Measurements from ENCODE around the gene BCAR1.
"Not testable (repeated sequence)": the region's sequence is repeated elsewhere in the genome, so short reads cannot be mapped to it uniquely, and the experiment has no call there.

The BCAR1 gene

DNA sequence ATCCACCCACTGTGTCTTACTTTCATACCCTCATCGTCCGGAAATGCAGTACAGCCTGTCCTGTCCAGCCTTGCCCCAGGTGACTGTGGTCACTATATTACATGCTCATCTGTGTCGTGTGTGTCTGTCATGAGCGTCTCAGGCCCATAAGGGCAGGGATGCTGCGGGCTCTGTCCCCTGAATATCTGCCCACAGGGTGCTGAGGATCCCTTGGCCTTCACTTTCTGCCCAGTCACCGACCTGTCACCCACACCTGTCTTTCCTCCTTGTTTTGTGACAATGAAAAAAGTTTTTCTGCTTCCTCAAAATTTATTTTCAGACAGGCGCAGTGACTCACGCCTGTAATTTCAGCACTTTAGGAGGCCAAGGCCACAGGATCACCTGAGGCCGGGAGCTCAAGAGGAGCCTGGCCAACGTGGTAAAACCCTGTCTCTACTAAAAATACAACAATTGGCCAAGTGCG lies 34.0 kb downstream of the BCAR1 start:
- Histone ChIP-seq H3K79me2 (ENCODE audit: insufficient read depth, low read length) (no peaks in the 10 kb centered on the region), H3K9me2 (replicated peaks; ENCODE audit: low read depth, low read length) (no peaks in the 10 kb centered on the region), H3K36me3 (ENCODE audit: insufficient read depth, low read length) (no peaks in the 10 kb centered on the region), H4K20me1 (ENCODE audit: insufficient read depth, low read length, poor library complexity, severe bottlenecking) (no peaks in the 10 kb centered on the region), H3K27me3 (ENCODE audit: insufficient read depth, low read length, poor library complexity, severe bottlenecking) (no peaks in the 10 kb centered on the region), H3K9me3 (ENCODE audit: insufficient read depth, low read depth, low read length) (no peaks in the 10 kb centered on the region), H2AFZ (ENCODE audit: low read length) (no peak overlapping the region), H3K9ac (ENCODE audit: low read depth, low read length, poor library complexity, severe bottlenecking) (no peak overlapping the region), H3K4me3 (ENCODE audit: low read length, poor library complexity, severe bottlenecking) (no peak overlapping the region), H3K4me2 (ENCODE audit: low read depth, low read length, poor library complexity, severe bottlenecking) (no peak overlapping the region), H3K4me1 (ENCODE audit: insufficient read depth, low read length, poor library complexity, severe bottlenecking) (no peaks in the 10 kb centered on the region), H3F3A (ENCODE audit: low read depth) (no peaks in the 10 kb centered on the region)
- TF ChIP-seq EZH2phosphoT487 (IDR thresholded peaks at IDR 0.05; ENCODE audit: borderline replicate concordance), result no peak
- TF ChIP-seq, protein P1, sequence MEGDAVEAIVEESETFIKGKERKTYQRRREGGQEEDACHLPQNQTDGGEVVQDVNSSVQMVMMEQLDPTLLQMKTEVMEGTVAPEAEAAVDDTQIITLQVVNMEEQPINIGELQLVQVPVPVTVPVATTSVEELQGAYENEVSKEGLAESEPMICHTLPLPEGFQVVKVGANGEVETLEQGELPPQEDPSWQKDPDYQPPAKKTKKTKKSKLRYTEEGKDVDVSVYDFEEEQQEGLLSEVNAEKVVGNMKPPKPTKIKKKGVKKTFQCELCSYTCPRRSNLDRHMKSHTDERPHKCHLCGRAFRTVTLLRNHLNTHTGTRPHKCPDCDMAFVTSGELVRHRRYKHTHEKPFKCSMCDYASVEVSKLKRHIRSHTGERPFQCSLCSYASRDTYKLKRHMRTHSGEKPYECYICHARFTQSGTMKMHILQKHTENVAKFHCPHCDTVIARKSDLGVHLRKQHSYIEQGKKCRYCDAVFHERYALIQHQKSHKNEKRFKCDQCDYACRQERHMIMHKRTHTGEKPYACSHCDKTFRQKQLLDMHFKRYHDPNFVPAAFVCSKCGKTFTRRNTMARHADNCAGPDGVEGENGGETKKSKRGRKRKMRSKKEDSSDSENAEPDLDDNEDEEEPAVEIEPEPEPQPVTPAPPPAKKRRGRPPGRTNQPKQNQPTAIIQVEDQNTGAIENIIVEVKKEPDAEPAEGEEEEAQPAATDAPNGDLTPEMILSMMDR (conservative IDR thresholded peaks at IDR 0.05; ENCODE audit: low read length), result no peak

- TF ChIP-seq, protein P1 (conservative IDR thresholded peaks at IDR 0.05; ENCODE audit: low read length), result no peak
- no peak for TF ChIP-seq EZH2phosphoT487 (IDR thresholded peaks at IDR 0.05; ENCODE audit: borderline replicate concordance)
- no peaks in the 10 kb centered on the region for H3K27me3 ChIP-seq (ENCODE audit: insufficient read depth, low read length, poor library complexity, severe bottlenecking)
- no peaks in the 10 kb centered on the region for H3K79me2 ChIP-seq (ENCODE audit: insufficient read depth, low read length)
- H3K9ac ChIP-seq (ENCODE audit: low read depth, low read length, poor library complexity, severe bottlenecking), result no peak overlapping the region
- no peaks in the 10 kb centered on the region for H4K20me1 ChIP-seq (ENCODE audit: insufficient read depth, low read length, poor library complexity, severe bottlenecking)
- no peaks in the 10 kb centered on the region for H3F3A ChIP-seq (ENCODE audit: low read depth)
- no peak overlapping the region for H2AFZ ChIP-seq (ENCODE audit: low read length)
- H3K9me3 ChIP-seq (ENCODE audit: insufficient read depth, low read depth, low read length), result no peaks in the 10 kb centered on the region
- H3K9me2 ChIP-seq (replicated peaks; ENCODE audit: low read depth, low read length), result no peaks in the 10 kb centered on the region
- no peaks in the 10 kb centered on the region for H3K36me3 ChIP-seq (ENCODE audit: insufficient read depth, low read length)
- H3K4me3 ChIP-seq (ENCODE audit: low read length, poor library complexity, severe bottlenecking), result no peak overlapping the region
- H3K4me2 ChIP-seq (ENCODE audit: low read depth, low read length, poor library complexity, severe bottlenecking), result no peak overlapping the region
- H3K4me1 ChIP-seq (ENCODE audit: insufficient read depth, low read length, poor library complexity, severe bottlenecking), result no peaks in the 10 kb centered on the region
Observed at GRCh38 chr16:75216576-75216975, 34.8 kb downstream of the BCAR1 start.

DNA sequence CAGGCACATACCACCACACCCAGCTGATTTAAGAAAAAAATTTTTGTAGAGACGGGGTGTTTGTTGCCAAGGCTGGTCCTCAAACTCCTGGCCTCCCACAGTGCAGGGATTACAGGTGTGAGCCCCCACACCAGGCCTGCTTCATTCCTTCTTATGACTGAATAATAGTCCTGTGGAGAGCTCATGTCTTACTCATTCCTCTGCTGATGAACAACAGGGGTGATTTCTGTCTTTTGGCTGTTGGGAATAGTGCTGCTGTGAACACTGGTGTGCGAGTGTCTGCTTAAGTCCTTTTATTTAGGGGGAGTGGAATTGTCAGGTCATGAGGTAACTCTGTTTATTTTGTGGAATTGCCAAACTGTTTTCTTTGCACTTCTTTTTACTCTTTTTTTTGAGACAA lies 35.3 kb downstream of the BCAR1 start:
- H3K9ac ChIP-seq (ENCODE audit: low read depth, low read length, poor library complexity, severe bottlenecking), result no peak overlapping the region
- H3K27me3 ChIP-seq (ENCODE audit: insufficient read depth, low read length, poor library complexity, severe bottlenecking), result no peaks in the 10 kb centered on the region
- H3F3A ChIP-seq (ENCODE audit: low read depth), result no peaks in the 10 kb centered on the region
- H4K20me1 ChIP-seq (ENCODE audit: insufficient read depth, low read length, poor library complexity, severe bottlenecking), result no peaks in the 10 kb centered on the region
- H3K9me2 ChIP-seq (replicated peaks; ENCODE audit: low read depth, low read length), result no peaks in the 10 kb centered on the region
- H2AFZ ChIP-seq (ENCODE audit: low read length), result no peak overlapping the region
- H3K36me3 ChIP-seq (ENCODE audit: insufficient read depth, low read length), result no peaks in the 10 kb centered on the region
- H3K79me2 ChIP-seq (ENCODE audit: insufficient read depth, low read length), result no peaks in the 10 kb centered on the region
- H3K9me3 ChIP-seq (ENCODE audit: insufficient read depth, low read depth, low read length), result no peaks in the 10 kb centered on the region
- TF ChIP-seq, protein P1 (conservative IDR thresholded peaks at IDR 0.05; ENCODE audit: low read length), result no peak
- TF ChIP-seq EZH2phosphoT487 (IDR thresholded peaks at IDR 0.05; ENCODE audit: borderline replicate concordance), result no peak
- H3K4me2 ChIP-seq (ENCODE audit: low read depth, low read length, poor library complexity, severe bottlenecking), result no peak overlapping the region
- no peaks in the 10 kb centered on the region for H3K4me1 ChIP-seq (ENCODE audit: insufficient read depth, low read length, poor library complexity, severe bottlenecking)
- H3K4me3 ChIP-seq (ENCODE audit: low read length, poor library complexity, severe bottlenecking), result no peak overlapping the region

- H3K79me2 ChIP-seq (ENCODE audit: insufficient read depth, low read length); H3F3A ChIP-seq (ENCODE audit: low read depth); H3K9me2 ChIP-seq (replicated peaks; ENCODE audit: low read depth, low read length); H3K36me3 ChIP-seq (ENCODE audit: insufficient read depth, low read length); H2AFZ ChIP-seq (ENCODE audit: low read length); H3K9me3 ChIP-seq (ENCODE audit: insufficient read depth, low read depth, low read length); H4K20me1 ChIP-seq (ENCODE audit: insufficient read depth, low read length, poor library complexity, severe bottlenecking); H3K9ac ChIP-seq (ENCODE audit: low read depth, low read length, poor library complexity, severe bottlenecking); H3K4me3 ChIP-seq (ENCODE audit: low read length, poor library complexity, severe bottlenecking); H3K27me3 ChIP-seq (ENCODE audit: insufficient read depth, low read length, poor library complexity, severe bottlenecking); H3K4me1 ChIP-seq (ENCODE audit: insufficient read depth, low read length, poor library complexity, severe bottlenecking); H3K4me2 ChIP-seq (ENCODE audit: low read depth, low read length, poor library complexity, severe bottlenecking): not testable (repeated sequence)
Observed at GRCh38 chr16:75211286-75211685, 40.1 kb downstream of the BCAR1 start.
